Measurements from ENCODE around the gene TGFBR1.

TGFBR1 gene

GRCh38 chr9:99172124-99173091, 67.5 kb downstream of the TGFBR1 start:
- no peak for DNase-seq

DNA sequence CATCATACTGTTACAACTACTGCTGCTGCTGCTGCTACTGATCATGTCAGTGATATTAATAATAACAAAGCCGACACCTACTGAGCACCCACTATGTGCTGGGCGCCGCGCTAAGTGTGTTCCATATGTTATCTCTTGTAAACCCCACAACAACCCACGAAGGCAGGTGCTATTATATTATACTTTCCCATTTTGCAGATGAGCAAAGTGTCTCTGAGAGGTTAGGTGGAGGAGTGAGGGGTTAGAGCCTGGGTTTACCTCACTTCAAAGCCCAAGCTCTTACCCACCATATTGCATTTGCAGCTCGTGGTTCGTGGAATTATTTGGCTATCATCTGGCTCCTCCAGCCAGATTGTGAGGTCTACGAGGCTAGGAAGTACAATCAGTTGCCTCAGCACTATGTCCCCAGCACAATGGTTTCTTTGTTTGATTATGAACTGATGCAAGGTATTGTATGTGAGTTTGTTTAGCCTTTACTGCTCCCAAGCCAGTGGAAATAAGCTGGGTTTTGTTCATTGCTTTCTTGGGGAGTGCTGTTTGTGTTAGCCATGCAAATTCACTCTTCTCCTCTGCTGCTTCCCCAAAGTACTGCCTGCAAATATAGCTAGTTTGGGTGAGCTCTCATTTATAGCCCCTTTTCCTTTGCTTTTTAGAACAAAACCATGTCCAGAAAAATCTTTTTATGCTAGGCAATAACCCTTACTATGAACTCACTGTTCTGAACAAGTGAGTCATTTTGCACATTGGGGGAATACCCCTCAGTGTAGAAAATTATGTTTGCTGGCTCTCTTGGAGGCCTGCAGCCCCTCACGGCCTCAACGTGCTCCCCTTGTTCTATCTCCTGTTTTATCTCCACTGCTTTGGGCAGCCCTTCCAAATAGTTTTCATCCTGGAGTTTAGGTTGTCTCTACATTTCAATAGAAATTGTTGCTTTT, 68.9 kb downstream of the TGFBR1 start:
- DNase-seq = no peak

DNA sequence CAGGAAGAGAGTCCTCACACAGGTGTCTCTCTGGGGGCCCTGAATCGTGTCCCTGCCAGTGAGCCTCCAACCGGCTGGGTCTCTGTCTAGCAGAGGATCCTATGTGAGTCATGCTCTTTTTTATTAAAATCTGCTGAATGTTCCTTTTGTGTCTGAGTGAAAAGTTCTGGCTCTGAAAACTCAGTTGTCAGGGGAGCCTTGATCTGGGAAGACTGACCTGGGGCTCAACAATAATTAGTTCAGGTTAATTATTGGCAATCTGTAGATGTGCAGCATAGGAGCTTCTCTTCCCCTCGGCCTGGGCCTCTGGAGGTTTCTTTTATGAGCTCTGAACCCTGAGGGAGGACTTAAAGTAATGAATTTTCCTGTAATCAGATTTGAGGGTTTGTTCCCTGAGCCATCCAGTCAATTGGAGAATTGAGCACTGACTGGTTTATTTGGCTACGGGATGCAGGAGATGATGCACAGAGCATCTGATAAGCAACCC, 71.7 kb downstream of the TGFBR1 start:
- no peak for DNase-seq

GRCh38 chr9:99177576-99178366, 72.9 kb downstream of the TGFBR1 start:
- DNase-seq = no peak

DNA sequence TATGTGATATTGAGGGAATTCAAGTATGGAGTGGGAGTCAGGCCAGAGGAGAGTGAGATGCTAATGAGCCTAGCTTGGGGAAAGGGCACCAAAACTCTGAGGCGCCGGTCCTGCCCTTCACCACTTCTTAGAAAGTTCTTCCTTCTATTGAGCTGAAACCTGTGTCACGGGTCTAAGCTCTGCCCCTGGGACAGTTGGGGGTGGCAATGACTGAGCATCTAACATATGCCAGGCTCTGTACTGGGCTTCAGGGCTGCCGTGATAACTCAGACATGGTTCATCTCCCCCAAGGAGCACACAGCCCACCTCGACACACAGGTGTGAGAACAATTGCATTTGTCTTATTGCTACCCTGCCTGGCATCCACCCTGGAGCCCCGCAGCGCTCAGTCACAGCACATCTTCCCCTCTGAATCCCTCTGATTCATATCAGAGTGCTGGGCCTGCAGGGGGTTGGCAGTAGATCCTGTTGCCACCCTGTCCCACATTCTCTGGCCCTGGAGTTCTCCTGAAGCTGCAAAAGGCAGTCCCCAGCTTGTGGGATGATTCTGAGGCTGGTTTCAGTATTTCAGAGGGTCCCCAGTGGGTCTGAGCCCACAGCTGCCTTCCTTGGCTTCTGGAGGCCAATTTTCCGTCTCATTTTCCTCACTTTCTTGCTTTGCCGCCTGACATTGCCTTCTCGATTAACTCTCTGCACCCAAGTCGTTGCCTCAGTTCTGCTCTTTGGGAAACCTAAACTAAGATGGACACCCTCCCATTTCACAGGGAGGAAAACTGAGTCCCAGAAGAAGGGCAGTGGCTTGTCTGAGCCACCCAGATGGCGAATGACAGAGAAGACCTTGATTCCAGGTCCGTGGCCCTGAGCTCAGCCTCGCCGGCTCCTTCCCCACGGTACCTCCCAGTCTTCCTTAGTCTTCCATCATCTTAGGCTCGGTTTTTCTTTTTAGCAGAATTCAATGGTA, 74.3 kb downstream of the TGFBR1 start:
- no peak for DNase-seq

DNA sequence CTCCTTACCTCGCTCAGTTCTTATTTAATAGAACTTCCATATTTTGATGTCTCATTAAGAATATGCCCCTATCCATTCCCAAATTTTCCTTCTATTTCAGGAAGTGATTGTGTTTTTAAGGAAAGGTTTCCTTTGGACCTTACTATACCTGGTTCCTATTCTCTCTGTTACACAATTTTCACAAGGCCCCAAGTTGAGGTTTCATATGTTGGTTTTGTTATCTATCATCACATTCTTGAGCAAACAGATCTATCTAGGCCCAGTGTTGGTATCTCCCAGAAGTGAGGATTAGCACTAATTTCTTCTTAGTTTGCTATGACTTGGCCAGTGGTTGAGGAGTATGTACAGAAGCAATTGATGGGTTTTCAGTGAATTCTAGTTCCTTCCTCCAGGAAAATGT, 75.3 kb downstream of the TGFBR1 start:
- DNase-seq = no peak

GRCh38 chr9:99180662-99181061, 75.7 kb downstream of the TGFBR1 start:
- no peak for DNase-seq

- no peak for DNase-seq
Observed at GRCh38 chr9:99181206-99181605, 76.3 kb downstream of the TGFBR1 start.

- DNase-seq = peak; percentile 11
Observed at GRCh38 chr9:99181621-99182020, 76.7 kb downstream of the TGFBR1 start.

GRCh38 chr9:99182356-99182755, 77.4 kb downstream of the TGFBR1 start:
- DNase-seq = no peak

DNA sequence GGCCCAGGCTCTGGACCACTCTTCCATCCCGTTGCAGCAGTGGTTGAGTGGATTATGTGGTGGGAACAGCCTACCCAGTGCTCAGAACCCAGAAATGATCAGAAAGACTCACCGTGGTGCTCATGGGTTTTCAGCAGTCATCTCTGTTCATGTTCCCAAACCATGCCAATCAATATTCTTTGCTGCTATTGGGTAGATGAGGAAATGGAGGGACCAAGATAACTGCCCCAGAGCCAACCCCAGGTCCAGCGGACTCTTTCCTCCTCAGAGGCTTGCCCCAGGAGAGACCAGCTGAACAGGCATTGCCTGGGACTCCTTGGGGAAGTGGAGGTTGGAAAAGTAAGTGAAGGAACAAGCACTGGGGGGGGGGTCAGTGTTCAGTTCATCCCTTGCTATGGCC, 78.7 kb downstream of the TGFBR1 start:
- DNase-seq = no peak

- no peak for DNase-seq
Observed at GRCh38 chr9:99184110-99184474, 79.2 kb downstream of the TGFBR1 start.

DNA sequence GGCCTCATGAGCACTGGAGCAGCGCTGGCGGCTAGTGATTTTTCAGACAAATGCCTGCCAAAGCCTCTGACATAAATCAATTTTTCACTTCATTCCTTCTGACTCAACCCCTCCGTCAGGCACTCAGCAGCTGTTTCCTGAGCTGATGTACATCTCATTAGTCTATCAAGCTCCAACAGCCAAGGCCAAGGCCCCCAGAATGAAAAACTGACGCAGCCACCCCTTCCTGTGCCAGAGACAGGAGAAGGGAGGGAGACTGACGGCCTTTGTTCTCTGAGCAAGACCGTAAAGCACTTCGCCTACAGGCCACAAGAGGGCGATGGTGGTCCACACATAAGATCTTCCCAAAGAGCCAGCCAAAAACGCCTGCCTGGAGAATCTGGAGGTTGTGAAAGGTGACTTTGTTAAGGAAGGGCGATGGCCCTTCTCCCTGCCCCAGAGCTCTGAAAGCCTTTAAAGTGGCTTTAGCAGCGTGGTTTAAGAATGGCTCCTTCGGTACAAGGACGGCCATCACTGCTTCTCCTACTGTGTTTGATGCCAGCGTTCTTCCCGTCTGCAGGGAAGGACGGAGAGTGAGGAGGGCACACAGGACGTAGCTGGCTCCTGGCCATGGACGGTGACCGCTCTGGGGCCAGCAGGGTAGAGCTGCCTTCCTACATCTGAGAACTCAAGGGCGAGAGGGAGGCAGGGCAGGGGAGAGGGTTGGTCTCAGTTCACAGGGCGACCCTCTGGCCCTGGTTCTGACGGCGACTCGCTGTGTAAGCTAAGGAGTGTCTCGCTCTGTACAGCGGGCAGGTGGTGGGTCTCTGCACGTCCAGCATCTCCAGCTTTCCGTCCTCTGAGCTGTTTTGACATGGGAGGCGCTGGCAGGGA, 79.8 kb downstream of the TGFBR1 start:
- peak; percentile 77 for DNase-seq

DNA sequence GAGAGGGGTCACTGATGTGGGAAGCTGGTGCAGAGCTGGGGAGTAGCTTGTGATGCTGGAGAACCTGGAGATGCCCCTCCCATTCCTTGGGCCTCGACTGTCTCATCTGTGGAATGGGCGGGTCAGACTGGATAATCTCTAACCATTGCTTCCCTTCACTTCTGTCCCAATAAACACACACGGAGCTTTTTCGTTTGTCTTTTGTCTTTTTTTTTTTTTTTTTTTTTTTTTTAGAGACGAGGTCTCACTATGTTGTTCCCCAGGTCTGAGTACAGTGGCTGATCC, 80.4 kb downstream of the TGFBR1 start:
- DNase-seq = no peak

- DNase-seq = no peak
Observed at GRCh38 chr9:99185934-99186333, 81.0 kb downstream of the TGFBR1 start.

DNA sequence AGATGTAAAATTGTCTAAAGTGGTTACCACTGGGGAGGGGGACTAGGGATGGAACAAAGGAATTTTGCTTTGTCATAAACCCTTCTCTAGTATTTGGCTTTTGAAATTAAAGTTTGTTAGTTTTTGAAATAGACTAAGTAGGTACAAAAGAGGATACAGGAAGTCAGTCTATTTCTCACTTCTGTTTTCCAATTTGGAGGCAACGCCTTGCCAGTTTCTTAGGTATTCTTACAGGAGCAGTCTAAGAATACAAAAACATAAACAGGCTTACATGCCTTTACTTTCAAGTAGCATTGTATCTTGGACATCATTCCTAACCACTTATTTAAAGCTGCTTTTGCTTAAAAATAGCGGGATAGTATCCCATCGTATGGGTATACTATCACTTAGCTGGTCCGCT, 82.4 kb downstream of the TGFBR1 start:
- DNase-seq = no peak

DNA sequence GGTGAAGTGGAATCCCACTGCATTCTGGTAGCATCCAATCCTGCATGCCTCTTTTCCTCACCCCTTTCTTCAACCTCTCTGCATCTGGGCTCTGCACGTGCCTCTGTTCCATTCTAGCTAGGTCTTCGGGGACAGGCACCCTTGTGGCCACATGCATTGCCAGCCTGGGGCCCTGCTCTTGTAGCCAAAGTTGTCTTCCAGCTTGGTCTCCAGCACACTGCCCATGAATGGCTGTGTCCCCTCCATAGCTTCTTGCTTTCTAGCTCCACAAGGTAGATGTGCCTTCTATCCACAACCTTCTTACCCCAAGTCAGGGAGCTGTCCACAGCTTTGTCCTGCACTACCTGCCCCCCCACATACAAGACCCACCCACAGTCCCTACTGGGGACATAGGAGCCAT, 84.3 kb downstream of the TGFBR1 start:
- DNase-seq = no peak

- DNase-seq = no peak
Observed at GRCh38 chr9:99189887-99190596, 85.1 kb downstream of the TGFBR1 start.

GRCh38 chr9:99190597-99191283, 85.8 kb downstream of the TGFBR1 start:
- DNase-seq = no peak
